Memory B cell (primary cell): ENCODE results near the gene G0S2.

Experiments used
- ATAC-seq: fragments of 150-1000 bp; cut with Tn5 transposase; 2 replicates; pipeline ENCODE4 v1.10.0; 2021; ENCODE audit warnings: low read depth, mild to moderate bottlenecking, moderate library complexity
- DNase-seq, 2 donors: peaks; one replicate each; pipeline ENCODE4 v3.0.0; 2022; ENCODE audit warnings: low spot score in 2 of 2
- H3K27ac Mint-ChIP-seq: one replicate; pipeline ENCODE4 v1.8.0; 2022; ENCODE audit warnings: mild to moderate bottlenecking, moderate library complexity, mixed read lengths
- H3K27me3 Mint-ChIP-seq: one replicate; pipeline ENCODE4 v1.8.0; 2022; ENCODE audit warnings: mixed read lengths
- H3K36me3 Mint-ChIP-seq: one replicate; pipeline ENCODE4 v1.8.0; 2022; ENCODE audit warnings: mild to moderate bottlenecking, mixed read lengths
- H3K4me1 Mint-ChIP-seq: one replicate; pipeline ENCODE4 v1.8.0; 2022; ENCODE audit warnings: mixed read lengths
- H3K4me3 Mint-ChIP-seq: one replicate; pipeline ENCODE4 v1.8.0; 2022; ENCODE audit warnings: mild to moderate bottlenecking, moderate library complexity, mixed read lengths
- H3K9me3 Mint-ChIP-seq: one replicate; pipeline ENCODE4 v1.8.0; 2022; ENCODE audit warnings: mixed read lengths

Gene G0S2

DNA sequence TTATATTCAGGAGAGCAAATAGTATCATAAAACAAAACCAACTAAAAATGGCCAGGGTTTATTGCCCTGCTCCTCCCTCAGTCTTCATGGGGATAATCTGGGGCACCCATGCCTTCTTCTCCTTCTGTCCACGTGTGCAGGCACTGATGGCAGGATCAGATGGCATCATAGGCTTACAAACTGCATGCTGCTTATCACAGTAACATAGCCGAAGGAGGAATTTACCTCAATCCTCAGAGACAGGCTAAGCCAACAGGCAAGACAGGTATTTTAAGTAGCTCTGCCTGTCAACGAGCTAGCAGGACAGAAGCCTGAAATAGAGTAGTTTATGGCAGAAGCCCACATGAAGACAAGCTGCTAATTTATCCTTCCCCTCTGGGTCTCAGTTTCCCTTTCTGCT, 32.4 kb upstream of the G0S2 start:
- Mint-ChIP-seq H3K27me3 (peaks cover 4% of the 10 kb centered on the region), H3K4me3 (no peak overlapping the region), H3K4me1 (no peaks in the 10 kb centered on the region), H3K27ac (no peak overlapping the region), H3K36me3 (no peaks in the 10 kb centered on the region), H3K9me3 (no peaks in the 10 kb centered on the region)
- ATAC-seq (no peak), DNase-seq (no peak)

GRCh38 chr1:209643285-209644020, 31.8 kb upstream of the G0S2 start:
- Mint-ChIP-seq H3K4me1 (no peaks in the 10 kb centered on the region), H3K27ac (no peak overlapping the region), H3K36me3 (no peaks in the 10 kb centered on the region), H3K9me3 (no peaks in the 10 kb centered on the region), H3K27me3 (peaks cover 2% of the 10 kb centered on the region), H3K4me3 (no peak overlapping the region)
- ATAC-seq (no peak), DNase-seq (no peak)

- no peak for ATAC-seq
- no peak overlapping the region for H3K27ac Mint-ChIP-seq
These were observed 29.4 kb upstream of the G0S2 start for GRCh38 chr1:209645574-209646452.

GRCh38 chr1:209646558-209646957, 28.7 kb upstream of the G0S2 start:
- Mint-ChIP-seq H3K4me3 (no peak overlapping the region), H3K27me3 (peaks cover 2% of the 10 kb centered on the region), H3K9me3 (no peaks in the 10 kb centered on the region), H3K4me1 (no peaks in the 10 kb centered on the region), H3K36me3 (no peaks in the 10 kb centered on the region), H3K27ac (no peak overlapping the region)
- ATAC-seq (no peak), DNase-seq (no peak)

More at GRCh38 chr1:209645574-209646452, 29.4 kb upstream of the G0S2 start:
- DNase-seq: no peak
- no peaks in the 10 kb centered on the region for H3K36me3 Mint-ChIP-seq
- H3K9me3 Mint-ChIP-seq: no peaks in the 10 kb centered on the region
- no peak overlapping the region for H3K4me3 Mint-ChIP-seq
- H3K4me1 Mint-ChIP-seq: no peaks in the 10 kb centered on the region
- H3K27me3 Mint-ChIP-seq: peaks cover 2% of the 10 kb centered on the region

- Mint-ChIP-seq H3K9me3 (no peaks in the 10 kb centered on the region), H3K4me3 (no peak overlapping the region), H3K4me1 (no peaks in the 10 kb centered on the region), H3K27ac (no peak overlapping the region), H3K27me3 (peaks cover 2% of the 10 kb centered on the region), H3K36me3 (no peaks in the 10 kb centered on the region)
- DNase-seq (no peak), ATAC-seq (no peak)
These were observed 28.1 kb upstream of the G0S2 start for GRCh38 chr1:209647156-209647555.

DNA sequence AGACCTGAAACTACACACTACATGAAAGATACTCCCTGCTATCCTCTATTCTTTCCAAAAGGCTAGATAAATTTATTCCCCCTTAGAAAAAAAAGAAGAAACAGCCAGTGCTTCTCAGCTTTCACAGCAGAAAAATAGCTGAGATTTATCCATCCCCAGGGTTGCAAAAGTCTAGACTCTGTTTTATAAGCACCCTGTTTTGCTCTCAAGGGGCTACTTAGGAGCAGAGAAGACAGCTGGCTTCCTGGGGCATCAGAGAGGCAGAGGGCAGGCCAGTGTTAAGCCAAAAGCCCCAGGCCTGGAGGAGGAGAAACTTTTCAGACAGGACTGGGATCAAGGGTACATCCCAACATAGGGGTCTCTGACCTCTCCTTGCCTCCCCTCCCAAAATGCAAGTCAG, 26.9 kb upstream of the G0S2 start:
- DNase-seq (no peak), ATAC-seq (no peak)
- no peaks in the 10 kb centered on the region for H3K36me3 Mint-ChIP-seq
- H3K4me1 Mint-ChIP-seq: no peaks in the 10 kb centered on the region
- peaks cover 2% of the 10 kb centered on the region for H3K27me3 Mint-ChIP-seq
- no peak overlapping the region for H3K27ac Mint-ChIP-seq
- no peak overlapping the region for H3K4me3 Mint-ChIP-seq
- H3K9me3 Mint-ChIP-seq: no peaks in the 10 kb centered on the region

- Mint-ChIP-seq H3K4me1 (no peaks in the 10 kb centered on the region), H3K27ac (no peak overlapping the region), H3K36me3 (no peaks in the 10 kb centered on the region), H3K4me3 (no peak overlapping the region), H3K9me3 (no peaks in the 10 kb centered on the region), H3K27me3 (peaks cover 2% of the 10 kb centered on the region)
- no peak for DNase-seq
- ATAC-seq: no peak
These were observed 26.1 kb upstream of the G0S2 start for GRCh38 chr1:209648931-209649776.

- H3K27me3 Mint-ChIP-seq: peaks cover 2% of the 10 kb centered on the region
- no peaks in the 10 kb centered on the region for H3K9me3 Mint-ChIP-seq
- DNase-seq: no peak
- ATAC-seq: no peak
- H3K4me3 Mint-ChIP-seq: no peak overlapping the region
- H3K4me1 Mint-ChIP-seq: no peaks in the 10 kb centered on the region
- no peak overlapping the region for H3K27ac Mint-ChIP-seq
- H3K36me3 Mint-ChIP-seq: no peaks in the 10 kb centered on the region
These were observed 24.8 kb upstream of the G0S2 start for GRCh38 chr1:209650454-209650853.

DNA sequence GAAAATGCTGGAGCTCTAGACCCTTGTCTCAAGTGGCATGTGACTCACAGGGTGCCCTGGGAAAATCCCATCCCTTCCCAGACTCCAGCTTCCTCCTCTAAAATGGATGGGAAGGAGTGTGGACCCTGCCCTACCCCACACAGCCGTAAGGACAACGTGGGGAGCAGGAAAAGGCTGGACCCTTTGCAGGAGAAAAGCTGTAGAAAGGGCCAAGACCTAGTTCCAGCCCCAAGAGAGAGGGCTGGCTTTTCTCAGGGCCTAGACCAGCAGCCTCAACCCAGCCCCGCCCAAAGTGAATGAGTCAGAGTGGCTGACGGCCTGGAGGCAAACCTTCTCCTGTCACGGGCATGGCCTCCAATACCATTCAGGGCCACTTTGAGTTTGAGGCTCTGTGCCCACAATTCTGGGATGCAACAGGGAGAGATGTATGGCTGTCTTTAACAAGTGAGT, 24.0 kb upstream of the G0S2 start:
- Mint-ChIP-seq H3K36me3 (no peaks in the 10 kb centered on the region), H3K9me3 (no peaks in the 10 kb centered on the region), H3K27me3 (no peaks in the 10 kb centered on the region), H3K27ac (no peak overlapping the region), H3K4me1 (no peaks in the 10 kb centered on the region), H3K4me3 (no peak overlapping the region)
- ATAC-seq: no peak
- DNase-seq: no peak

DNA sequence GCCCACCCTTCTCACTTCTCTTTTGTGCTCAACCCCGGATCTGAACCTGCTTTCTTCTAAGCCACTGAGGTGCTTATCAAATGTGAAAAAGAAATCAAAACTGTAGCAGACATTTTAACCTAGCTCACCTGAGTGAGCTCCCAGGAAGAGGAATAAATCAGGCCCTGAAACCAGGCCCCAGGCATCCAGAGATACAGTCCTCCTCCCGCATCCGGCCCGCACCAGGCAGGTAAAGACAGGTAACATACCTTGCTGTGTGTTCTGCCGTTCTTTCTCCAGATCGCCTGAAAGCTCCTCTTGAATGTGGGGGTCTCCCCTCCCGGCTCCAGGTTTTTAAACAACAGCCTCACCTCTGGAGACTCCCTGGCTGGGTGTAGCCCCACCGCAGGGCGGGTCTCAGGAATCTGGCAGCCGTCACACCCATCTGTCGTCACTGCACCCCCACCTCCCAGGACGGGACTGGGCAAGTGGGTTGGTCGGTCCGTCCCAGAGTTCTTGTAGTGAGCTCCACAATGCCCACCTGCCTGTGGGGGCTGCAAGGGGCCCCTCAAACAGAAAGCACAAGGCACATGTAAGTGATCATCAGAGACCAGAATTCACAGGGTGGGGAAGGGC, 23.0 kb upstream of the G0S2 start, which contains the start of gene LAMB3:
TSS of gene LAMB3 (minus strand) at position 305 of the 615 bp plus-strand sequence. CDS start 1,481 bp downstream, outside the sequence.
- Mint-ChIP-seq H3K27ac (no peak within 1 kb of the TSS), H3K4me1 (peaks cover 2% of the 10 kb centered on the region), H3K27me3 (no peaks in the 10 kb centered on the region), H3K9me3 (no peaks in the 10 kb centered on the region), H3K36me3 (no peaks in the 10 kb centered on the region), H3K4me3 (no peak within 1 kb of the TSS)
- ATAC-seq: no peak
- DNase-seq: no peak

- Mint-ChIP-seq H3K9me3 (no peaks in the 10 kb centered on the region), H3K27ac (no peak overlapping the region), H3K4me3 (no peak overlapping the region), H3K4me1 (peaks cover 4% of the 10 kb centered on the region), H3K36me3 (no peaks in the 10 kb centered on the region), H3K27me3 (peaks cover 2% of the 10 kb centered on the region)
- no peak for DNase-seq
- no peak for ATAC-seq
These were observed 22.3 kb upstream of the G0S2 start for GRCh38 chr1:209652873-209653401.

DNA sequence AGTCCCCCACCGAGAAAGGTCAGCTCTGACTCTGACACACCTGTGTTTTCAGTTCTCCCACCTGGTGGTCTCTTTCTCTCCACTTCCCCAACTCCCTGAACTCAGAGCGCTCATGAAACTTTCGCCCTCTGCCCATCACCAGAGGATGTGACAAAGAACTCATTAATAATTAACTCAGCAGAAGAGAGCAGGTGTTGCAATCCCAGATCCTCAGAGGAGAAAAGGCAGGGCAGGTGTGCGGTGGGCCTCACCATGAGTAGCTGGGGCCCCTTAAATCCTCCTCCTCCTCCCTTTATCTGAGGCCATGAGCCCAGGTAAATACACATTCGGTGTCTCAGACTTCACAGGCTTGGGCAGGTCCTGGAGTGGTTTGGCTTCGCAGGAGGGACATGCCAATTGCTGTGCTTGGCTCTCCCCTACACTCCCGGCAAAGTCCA, 21.3 kb upstream of the G0S2 start:
- peaks cover 2% of the 10 kb centered on the region for H3K27me3 Mint-ChIP-seq
- H3K4me3 Mint-ChIP-seq: no peak overlapping the region
- ATAC-seq: no peak
- H3K9me3 Mint-ChIP-seq: no peaks in the 10 kb centered on the region
- no peak overlapping the region for H3K27ac Mint-ChIP-seq
- DNase-seq: no peak
- H3K36me3 Mint-ChIP-seq: no peaks in the 10 kb centered on the region
- H3K4me1 Mint-ChIP-seq: peaks cover 4% of the 10 kb centered on the region
